ENCODE data around the gene ANKRD11.

The ANKRD11 gene

DNA sequence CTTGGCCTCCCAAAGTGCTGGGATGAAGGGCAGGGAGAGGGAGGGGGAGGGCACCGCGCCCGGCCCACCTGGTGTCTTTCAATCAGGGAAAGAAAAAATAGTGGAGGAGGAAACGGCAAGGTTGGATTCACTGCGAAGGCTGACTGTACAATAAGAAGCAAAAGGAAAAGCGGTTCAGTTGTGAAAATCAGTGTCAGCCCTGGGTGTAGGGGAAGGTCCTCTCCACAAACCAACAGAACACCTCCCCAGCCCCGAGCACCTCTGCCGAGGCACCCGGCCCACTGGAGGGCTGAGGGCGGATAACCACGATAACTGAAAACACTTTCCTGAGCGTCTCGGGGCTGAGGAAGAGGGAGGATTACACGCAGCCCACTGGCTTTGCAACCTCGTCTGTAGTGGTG lies 16.4 kb upstream of the ANKRD11 start:
- peak; percentile 13 for DNase-seq (ENCODE audit: low read depth)

DNA sequence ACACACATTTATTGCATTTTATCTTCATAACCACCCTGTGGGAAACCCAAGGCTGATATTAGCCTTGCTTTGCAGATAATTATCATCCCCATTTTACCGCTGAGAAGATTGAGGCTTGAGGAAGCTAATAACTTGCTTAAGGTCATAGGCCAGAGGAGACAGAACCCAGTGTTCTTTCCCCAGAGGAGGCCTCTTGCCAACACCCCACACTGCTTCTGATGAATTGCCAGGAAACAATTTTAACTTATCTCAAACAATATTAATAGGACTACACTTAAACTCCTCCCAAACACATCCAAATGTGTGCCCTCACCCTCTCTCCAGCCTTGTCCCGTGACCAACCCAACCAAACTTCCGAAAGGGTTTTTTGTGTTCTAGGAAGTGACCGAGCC lies 15.7 kb upstream of the ANKRD11 start:
- DNase-seq (ENCODE audit: low read depth): no peak

DNA sequence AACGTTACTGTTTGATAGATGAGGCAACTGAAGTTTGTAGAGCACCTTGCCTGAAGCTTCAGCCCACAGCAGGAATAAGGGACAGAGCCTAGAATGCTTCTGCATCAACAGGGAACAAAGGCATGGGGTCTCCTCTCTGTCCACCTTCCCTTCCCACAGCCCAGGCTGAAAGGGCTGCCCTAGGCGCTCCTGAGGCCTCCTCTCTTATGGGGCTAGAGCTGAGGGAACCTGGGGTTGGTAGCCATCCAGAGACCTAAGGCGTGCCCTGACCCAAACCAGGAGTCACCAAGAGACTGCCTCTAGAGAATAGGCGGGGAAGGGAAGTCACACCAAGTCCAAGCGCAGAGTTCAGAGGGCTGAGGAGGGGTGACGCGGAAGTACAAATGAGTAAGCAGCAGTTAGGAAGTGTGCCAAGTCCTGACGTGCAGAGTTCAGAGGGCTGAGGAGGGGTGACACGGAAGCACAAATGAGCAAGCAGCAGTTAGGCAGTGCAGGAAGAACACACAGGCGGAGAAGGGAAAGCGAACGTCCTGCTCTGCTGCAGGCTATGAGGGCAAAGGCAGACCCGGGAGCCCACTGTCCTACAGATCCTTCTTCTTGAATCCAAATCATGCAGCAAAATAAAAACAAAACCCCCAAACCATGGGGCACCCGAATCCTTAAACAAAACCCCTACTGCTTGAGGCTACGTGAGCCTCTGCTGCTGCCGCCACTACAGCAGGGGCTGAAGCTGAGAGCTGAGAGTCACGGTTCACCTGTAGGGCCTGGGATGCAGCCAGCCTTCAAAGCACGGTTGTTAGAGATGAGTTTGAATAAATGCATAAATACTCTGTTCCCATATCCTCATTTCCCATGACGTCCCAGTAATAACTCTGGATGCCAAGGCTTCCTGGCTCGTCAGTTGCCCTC lies 15.1 kb upstream of the ANKRD11 start:
- peak; percentile 68 for DNase-seq (ENCODE audit: low read depth)

DNA sequence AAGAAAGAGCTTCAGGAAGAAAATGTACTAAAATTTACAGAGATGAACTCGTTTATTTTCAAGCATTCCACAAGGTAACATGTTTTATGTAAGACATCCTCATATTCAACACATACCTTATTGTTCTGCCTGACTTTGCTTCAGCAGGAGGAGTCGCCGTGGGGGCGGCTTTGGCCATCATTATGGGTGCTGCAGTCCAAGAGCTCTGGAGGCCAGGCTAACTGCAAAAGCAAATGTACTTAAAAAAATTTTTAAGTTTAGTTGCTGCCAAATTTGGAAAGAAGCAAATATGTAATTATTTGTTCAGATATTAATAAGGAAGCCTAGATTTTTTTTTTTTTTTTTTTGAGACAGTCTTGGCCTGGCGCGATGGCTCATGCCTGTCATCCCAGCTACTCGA lies 13.7 kb upstream of the ANKRD11 start:
- DNase-seq (ENCODE audit: low read depth): no peak

DNA sequence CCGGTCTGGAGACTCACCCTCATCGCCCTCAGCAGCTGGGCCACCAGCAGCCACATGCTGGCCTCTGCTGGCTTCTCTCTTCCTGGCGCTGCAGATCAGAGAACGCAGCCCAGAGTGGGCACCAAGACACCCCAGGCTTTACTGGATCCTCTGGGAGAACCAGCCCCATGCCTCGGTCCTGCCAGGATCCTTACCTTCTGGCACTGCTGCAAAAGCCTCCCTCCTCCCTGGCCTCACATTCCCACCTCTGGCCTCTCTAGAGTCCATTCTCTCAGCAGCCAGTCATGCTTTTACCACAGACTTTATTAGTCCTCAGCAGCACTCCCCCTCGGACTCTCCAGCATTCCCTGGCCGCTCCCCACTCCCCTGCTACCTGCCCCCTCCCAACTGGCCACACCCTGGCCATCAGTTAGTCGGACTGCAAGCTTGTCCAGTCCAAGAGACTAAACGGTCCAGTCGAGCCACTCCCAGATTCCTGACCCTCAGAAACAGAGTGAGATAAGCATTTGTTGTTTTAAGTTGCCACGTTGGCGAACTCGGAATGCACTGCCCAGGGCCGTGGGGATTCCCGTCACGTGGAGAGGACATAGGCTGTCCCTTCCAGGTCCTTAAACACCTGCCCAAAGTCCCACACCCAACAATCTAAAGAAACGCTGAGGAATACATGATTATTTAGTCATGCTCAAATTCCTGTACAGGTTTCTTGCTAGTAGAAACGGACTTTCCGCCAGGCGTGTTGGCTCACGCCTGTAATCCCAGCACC lies 11.9 kb upstream of the ANKRD11 start:
- no peak for DNase-seq (ENCODE audit: low read depth)

DNA sequence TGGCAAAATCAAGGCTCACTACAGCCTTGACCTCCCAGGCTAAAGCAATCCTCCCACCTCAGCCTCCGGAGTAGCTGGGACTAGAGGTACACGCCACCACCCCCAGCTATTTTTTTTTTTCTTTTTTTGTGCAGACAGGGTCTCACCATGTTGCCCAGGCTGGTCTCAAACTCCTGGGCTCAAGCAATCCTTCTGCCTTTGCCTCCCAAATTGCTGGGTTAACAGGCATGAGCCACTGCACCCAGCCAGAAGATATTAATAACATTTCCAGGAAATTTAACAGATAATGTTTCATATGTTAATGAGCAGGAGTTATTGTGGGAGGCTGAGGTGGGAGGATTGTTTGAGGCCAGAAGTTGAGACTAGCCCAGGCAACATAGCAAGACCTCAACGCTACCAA lies 9.4 kb upstream of the ANKRD11 start:
- no peak for DNase-seq (ENCODE audit: low read depth)

DNA sequence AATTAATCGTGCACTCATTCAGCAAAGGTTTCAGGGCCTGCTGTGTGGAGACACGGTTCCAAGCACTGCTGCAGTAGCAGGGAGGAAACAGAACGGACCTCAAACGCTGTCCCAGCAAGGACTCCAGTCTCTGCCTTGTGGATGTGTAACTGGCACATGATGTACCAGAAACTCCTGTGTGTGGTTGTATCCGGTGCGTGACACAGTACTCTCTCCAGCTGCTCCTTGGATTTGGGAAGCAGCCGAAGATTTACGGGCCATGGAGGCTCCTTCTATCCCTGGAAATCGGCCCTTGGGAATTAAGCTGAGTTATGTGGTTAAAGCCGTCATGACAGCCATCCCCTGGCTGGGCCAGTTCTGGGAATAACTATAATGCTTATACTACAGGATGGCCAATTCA lies 8.5 kb upstream of the ANKRD11 start:
- DNase-seq (ENCODE audit: low read depth): no peak

DNA sequence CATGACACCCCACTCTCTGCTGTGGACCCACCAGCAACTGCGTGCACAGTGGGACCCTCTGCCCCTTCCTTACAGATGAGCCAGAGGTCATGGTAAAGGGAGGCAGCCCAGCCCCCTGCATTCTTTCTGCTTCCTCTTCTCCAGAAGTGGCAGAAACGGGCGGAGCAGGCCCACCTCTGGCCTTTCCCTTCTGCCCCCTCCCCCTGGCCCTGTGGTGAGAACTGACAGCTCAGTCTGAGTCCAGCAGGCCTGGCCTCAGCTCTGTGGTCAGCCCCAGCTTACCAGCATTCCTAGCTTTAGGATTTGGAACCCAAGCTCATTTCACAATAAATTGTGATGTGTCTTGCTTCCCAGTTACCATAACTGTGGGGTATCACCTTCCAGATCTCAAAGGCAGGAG lies 4.8 kb upstream of the ANKRD11 start:
- DNase-seq (ENCODE audit: low read depth): no peak

DNA sequence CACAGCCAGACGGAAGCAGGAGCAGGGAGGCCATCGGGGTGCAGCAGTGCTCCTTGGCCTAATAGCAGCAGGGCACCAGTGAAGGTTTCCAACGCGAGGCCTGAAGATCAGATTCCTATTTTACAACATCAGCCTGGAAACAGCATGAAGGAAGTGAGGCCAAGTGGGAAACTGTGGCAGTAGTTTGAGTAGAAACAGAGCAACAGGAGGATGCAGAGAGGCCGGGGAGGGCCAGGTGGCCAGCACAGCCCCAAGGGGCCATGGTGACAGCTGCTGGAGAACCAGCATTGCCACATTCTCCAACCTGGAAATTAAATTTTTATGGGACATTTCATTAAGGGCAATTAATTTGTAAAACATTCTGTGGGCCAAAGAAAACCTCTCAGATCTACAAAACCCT lies 3.4 kb upstream of the ANKRD11 start:
- no peak for DNase-seq (ENCODE audit: low read depth)

DNA sequence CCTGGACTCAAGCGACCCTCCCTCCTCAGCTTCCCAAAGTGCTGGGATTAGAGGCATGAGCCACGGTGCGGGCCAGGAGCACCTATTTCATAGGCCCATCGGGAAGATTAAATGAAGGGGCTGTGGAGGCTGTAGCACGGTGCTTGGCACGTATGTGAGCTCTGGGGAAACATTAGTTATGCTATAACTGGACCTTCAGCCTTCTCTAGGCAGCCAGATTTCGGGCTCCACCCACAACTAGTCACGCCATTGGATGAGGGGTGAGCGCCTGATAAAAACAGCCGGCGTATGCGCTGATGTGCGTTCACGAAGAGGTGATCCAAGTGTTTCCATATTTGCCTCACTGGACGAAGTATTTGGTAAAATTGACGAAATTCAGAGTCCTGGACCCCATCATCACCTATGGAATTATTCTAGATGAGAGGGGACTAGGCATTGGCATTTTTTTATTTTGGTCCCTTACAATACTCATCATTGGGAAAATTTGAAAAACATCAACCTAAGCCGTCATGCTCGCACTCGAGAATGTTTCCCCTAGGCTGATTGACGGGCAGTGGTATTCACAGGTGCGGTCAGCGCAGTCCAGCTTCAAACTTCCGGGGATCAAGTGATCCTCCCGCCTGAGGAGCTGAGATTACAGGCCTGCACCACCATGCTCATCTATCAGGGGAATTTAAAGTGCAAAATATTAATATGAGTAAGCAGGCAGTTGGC lies 1.8 kb upstream of the ANKRD11 start:
- DNase-seq (ENCODE audit: low read depth): no peak

DNA sequence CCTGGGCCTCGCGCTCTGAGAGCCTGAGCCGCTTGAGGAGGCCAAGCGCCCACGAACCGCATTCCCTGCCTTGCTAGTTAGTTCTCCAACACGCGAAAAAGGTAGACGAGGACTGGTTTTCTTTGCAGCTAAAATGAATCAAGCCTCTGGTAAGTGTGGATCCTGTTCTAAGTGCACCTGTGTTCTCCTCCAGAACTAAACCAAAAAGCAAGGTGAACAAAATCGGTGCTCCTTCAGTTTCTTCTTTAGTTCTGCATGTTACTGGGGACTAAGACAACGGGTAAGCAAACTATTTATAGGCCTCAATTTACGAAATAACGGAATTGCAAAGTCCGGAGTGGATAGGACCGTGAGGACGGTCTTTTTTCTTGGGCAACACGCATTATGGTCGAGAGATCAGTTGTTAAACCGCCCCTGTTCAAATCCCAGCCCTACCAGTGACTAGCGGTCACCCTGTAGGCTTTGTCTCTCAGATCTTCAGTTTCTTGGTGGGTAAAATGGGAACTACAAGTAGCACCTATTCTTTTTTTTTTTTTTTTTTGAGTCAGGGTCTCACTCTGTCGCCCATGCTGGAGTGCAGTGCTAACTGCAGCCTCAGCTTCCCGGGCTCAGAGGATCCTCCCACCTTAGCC lies 993 bp upstream of the ANKRD11 start:
- no peak for DNase-seq (ENCODE audit: low read depth)

DNA sequence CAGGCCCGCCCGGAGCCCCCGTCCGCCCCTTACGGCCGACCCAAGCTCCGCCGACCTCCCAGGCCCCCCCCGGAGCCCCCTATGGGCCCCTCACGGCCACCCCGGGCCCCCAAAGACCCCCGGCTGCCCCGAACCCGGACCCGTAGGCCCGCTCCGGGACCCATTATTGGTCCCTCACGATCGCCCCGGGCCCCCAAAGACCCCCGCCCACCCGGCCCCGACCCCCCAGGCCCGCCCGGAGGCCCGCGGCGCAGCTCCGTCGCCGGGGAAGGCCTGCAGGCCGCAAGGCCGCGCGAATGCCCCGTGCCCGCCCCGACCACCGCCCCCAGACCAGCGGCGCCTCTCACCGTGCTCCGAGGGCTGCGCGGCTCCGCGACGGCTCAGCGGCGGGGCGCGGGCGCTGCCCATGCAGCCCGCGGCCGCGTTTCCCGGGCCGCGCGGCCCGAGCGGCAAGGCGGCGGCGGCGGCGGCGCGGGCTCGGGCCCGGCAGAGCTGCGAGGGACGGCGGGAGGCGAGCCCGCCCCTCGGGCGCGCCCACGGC lies 393 bp downstream of the ANKRD11 start:
- DNase-seq (ENCODE audit: low read depth): no peak

DNA sequence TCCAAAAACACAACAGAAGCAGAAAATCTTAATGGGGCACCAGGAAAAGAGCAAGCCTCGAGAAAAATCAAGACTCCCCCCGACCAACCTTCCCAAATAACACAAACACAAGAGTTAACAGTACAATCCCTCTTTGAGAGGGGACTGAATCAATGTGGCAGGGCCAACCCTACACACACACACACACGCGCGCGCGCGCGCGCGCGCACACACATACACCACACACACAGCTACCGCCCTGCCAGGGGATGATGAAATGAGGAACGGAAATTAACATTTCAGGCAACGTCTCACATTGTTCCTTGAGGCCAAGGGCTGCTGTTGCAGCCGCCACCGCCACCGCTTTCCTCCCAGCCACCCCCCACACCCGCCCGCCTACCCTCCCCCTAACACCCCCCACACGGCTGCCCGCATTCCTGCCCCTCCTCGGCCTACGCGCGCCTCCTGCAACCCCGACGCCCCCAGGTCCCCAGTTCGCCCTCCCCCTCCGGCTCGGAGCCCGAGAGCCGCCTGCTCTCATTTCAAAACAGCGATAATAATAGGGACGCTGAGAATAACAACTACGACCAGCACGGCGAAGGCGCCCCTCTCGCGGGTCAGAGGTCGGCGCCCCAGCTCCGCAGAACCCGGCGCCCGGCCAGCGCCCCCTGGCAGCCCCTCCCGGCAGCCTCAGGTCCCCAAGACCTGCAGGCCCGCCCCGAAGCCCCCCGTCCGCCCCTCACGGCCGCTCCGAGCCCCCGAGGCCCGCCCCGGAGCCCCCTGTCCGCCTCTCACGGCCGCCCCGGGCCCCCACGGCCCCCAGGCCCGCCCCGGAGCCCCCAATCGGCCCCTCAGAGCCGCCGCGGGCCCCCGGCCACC lies 1.1 kb downstream of the ANKRD11 start:
- peak; percentile 82 for DNase-seq (ENCODE audit: low read depth)

DNA sequence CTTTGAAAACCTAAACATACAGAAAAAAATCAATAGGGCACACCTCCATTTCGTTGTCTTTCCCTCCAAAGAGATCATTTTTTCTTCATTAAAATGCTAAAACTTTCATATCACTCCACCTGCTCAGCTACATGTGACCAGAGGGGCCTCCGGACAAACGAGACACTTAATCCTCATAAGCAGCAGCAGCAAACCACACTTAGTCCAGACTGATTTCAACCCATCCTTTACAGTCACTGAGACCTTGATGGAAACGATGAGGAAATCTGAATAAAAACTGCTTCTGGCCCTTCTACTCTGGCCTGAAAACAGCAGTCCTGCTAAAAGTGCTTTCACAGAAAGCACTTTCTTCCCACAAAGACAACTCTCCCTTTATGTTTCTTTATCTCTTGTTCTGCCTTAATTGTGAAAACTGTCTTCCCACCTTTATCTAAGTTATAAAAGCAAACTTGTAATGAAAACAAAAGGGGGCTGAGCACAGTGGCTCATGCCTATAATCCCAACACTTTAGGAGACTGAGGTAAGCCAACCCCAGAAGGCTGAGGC lies 4.6 kb downstream of the ANKRD11 start:
- DNase-seq (ENCODE audit: low read depth): no peak

DNA sequence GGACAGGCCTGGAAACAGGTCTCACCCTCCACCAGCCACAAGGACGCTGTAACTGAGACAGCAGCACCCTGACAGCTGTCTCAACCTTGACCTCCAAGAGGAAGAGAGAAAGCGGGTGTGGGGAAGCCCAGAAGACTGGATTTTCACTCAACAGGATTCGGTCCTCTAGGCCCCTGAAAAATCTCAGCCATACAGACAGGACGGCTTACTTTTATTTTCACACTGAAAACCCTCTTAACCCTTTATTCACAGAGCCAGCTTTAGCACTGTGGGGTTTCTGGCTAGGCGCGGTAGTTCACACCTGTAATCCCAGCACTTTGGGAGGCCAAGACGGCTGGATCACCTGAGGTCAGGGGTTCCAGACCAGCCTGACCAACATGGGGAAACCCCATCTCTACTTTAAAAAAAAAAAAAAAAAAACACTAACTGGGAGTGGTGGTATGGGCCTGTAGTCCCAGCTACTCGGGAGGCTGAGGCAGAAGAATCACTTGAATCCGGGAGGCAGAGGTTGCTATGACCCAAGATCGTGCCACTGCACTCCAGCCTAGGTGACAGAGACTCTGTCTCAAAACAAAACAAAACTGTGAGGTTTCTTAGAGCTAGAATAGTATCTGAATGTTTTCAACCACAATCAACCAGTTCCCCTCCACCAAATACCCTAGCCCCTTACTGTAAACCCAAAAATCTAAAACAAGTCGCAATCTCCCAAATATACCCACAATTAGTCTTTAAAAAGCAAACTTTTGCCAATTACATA lies 5.3 kb downstream of the ANKRD11 start:
- no peak for DNase-seq (ENCODE audit: low read depth)

DNA sequence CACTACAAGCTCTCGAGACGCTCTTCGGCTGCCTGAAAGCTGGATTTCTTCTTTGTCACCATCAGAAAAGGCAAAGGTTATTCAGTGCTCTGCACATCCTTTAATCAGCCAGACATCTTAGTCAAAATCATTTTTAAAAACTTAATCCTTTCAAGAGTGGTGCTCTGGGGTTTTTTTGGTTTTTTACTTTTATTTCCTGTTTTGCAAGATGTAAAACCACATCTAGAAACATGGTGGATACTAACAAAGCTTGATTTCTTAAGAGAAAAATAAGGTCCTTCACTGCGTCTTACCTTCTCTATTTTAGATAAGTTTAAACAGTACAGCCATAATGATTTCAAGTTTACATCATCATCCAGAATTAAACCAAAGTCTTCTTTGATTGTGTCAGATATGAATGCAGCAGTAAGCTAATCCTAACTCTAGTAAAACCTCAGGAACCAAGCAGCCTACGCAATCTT lies 6.3 kb downstream of the ANKRD11 start:
- no peak for DNase-seq (ENCODE audit: low read depth)

DNA sequence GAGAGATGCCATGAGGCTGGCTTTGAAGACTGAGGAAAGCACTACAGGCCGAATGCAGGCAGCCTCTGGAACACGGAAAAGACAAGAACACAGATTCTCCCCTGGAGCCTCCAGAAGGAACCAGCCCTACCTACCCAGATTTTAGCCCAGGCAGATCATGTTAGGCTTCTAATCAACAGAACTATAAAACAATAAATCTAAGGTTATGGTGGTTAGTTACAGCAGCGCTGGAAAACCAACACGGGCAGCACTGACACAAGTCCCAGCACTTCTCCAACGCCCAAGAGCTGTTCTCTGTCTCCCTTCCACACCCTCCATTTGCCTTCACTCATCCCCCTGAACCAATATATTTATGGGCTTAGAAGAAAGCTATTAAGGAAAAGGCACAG lies 7.5 kb downstream of the ANKRD11 start:
- no peak for DNase-seq (ENCODE audit: low read depth)

DNA sequence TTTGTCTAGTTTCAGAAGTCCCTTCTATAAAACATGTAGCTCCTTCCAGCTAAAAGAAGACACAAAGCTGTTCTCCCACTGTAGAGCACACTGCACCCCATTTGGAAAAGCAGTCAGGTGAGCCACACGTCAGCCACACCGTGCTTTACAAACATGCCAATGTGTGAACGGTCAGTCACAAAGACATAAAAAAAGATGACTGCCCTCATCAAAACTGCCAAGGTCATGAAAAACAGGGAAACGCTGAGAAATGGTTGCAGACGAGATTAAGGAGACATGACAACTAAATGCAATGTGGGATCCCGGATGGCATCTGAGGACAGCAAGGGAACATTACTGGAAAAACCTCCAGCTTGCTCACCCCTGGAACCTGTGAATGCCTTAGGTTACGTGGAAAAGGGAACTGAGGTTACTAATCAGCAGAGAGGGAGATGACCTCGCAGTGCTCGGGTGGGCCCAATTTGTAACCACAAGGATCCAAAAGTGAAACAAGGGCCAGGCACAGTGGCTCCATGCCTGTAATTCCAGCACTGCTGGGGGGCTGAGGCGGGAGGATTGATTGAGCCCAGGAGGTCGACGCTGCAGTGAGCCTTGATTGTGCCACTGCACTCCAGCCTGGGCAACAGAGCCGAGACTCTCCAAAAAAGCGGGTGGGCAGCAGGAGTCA lies 8.1 kb downstream of the ANKRD11 start:
- DNase-seq (ENCODE audit: low read depth): no peak

DNA sequence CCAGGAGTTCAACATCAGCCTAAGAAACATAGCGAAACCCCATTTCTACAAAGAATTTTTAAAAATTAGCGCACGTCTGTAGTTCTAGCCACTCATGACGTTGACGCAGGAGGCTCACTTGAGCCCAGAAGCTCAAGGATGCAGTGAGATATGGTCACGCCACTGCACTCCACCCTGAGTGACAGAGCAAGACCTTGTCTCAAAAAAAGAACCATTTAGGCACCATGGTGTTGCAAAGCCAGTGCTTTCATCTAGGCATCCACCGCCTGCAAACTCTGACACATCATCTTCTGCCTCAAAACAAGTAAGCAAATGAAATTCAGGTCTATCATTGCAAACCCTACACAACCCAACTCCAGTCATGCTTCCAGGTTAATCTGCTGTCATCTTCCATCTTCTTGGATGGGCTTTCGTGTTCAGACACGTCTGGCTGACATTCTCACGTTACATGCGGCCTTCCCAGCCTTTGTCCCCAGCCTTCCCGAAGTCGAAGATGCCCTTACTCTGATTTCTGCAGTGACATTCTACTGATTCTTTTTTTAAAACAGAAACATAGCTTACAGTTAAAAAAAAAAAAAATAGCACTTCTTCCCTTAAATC lies 8.9 kb downstream of the ANKRD11 start:
- no peak for DNase-seq (ENCODE audit: low read depth)

Data from stimulated activated CD8-positive, alpha-beta memory T cell treated with anti-CD3 and anti-CD28 coated beads, Interleukin-12 subunit alpha, Interleukin-12 subunit beta, amount 100 ng/mL, for 4 hours (primary cell).